Ishikawa (cell line): ENCODE results near the gene MAGI1.

Experiments used
- CEBPB ChIP-seq: IDR thresholded peaks from 2 replicates; pipeline ENCODE4 v1.6.1; 2012
- EGR1 ChIP-seq: IDR thresholded peaks from 2 replicates; pipeline ENCODE4 v1.6.1; 2012
- FOXM1 ChIP-seq: IDR thresholded peaks from 2 replicates; pipeline ENCODE4 v1.6.1; 2012; ENCODE audit warnings: low read depth, borderline replicate concordance
- RAD21 ChIP-seq: IDR thresholded peaks from 2 replicates; pipeline ENCODE4 v1.6.1; 2012; ENCODE audit warnings: low read depth
- ZBTB7A ChIP-seq: IDR thresholded peaks from 2 replicates; pipeline ENCODE4 v1.6.1; 2012; ENCODE audit warnings: low read depth
- TF ChIP-seq, protein P1 (sequence below): IDR thresholded peaks from 2 replicates; pipeline ENCODE4 v1.6.1; 2012; ENCODE audit warnings: low read depth, mild to moderate bottlenecking

DNA sequence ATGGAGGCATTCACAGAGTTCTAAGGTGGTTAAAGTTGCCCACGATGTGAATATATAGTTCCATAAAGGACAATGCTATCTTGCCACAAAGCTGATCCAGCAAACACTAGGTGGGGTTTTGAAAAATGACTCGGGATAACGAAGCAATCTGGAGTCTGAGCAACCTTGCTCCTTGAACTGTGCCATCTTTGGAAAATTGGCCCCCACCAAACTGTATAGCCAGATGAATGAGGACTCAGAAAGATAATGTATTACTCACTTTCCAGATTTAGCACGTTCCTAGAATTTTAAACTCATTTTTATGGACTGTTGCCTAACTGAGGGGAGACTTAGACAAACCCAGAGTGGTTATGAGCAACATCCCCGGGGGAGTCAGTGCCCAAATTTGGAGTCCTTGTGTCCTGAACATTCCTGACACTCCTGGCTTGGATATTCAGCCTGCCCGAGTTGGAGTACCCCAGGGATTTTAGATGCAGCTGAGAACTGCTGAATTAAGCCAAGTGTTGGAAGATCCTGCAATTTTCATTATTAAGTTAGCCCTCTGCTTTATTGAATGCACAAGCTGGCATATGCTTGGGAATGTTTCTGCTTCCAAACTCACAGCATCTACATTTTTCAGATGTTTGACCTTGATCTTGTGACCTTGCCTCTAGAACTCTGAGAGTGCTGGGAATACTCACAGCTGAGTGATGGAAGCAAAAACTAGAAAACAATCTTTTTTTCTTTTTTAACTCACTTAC, 8.8 kb upstream of the MAGI1 start:
- TF ChIP-seq, protein P1, sequence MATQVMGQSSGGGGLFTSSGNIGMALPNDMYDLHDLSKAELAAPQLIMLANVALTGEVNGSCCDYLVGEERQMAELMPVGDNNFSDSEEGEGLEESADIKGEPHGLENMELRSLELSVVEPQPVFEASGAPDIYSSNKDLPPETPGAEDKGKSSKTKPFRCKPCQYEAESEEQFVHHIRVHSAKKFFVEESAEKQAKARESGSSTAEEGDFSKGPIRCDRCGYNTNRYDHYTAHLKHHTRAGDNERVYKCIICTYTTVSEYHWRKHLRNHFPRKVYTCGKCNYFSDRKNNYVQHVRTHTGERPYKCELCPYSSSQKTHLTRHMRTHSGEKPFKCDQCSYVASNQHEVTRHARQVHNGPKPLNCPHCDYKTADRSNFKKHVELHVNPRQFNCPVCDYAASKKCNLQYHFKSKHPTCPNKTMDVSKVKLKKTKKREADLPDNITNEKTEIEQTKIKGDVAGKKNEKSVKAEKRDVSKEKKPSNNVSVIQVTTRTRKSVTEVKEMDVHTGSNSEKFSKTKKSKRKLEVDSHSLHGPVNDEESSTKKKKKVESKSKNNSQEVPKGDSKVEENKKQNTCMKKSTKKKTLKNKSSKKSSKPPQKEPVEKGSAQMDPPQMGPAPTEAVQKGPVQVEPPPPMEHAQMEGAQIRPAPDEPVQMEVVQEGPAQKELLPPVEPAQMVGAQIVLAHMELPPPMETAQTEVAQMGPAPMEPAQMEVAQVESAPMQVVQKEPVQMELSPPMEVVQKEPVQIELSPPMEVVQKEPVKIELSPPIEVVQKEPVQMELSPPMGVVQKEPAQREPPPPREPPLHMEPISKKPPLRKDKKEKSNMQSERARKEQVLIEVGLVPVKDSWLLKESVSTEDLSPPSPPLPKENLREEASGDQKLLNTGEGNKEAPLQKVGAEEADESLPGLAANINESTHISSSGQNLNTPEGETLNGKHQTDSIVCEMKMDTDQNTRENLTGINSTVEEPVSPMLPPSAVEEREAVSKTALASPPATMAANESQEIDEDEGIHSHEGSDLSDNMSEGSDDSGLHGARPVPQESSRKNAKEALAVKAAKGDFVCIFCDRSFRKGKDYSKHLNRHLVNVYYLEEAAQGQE = no peak
- TF ChIP-seq EGR1 (no peak), RAD21 (no peak), CEBPB (no peak), ZBTB7A (no peak), FOXM1 (no peak)
